Sigmoid colon (tissue), 4 donors: ENCODE data around the gene TBX1.

Source experiments
- EP300 ChIP-seq, 4 donors: sonication (generic); formaldehyde crosslinking; IDR thresholded peaks; one replicate each; pipeline ENCODE4 v1.6.1; 2017; ENCODE audit warnings: antibody characterized with exemption in 4 of 4
- POLR2A ChIP-seq, 2 donors: fragments of 450-650 bp; IDR thresholded peaks; one replicate each; pipeline ENCODE4 v1.6.1; 2016; ENCODE audit warnings: antibody characterized with exemption in 2 of 2, mild to moderate bottlenecking in 2 of 2, moderate library complexity in 2 of 2
- POLR2AphosphoS5 ChIP-seq, 4 donors: sonication (generic); formaldehyde crosslinking; IDR thresholded peaks; one replicate each; pipeline ENCODE4 v1.6.1; 2017; ENCODE audit warnings: antibody characterized with exemption in 4 of 4
- TF ChIP-seq, protein P1 (sequence below), 4 experiments: fragments of 450-650 bp in 3 of 4; fragments of 200-600 bp in 1 of 4; IDR thresholded peaks; one replicate each; pipeline ENCODE4 v1.5.1; 2016 to 2019; ENCODE audit warnings: antibody characterized with exemption in 4 of 4, mild to moderate bottlenecking in 3 of 4, moderate library complexity in 2 of 4

DNA sequence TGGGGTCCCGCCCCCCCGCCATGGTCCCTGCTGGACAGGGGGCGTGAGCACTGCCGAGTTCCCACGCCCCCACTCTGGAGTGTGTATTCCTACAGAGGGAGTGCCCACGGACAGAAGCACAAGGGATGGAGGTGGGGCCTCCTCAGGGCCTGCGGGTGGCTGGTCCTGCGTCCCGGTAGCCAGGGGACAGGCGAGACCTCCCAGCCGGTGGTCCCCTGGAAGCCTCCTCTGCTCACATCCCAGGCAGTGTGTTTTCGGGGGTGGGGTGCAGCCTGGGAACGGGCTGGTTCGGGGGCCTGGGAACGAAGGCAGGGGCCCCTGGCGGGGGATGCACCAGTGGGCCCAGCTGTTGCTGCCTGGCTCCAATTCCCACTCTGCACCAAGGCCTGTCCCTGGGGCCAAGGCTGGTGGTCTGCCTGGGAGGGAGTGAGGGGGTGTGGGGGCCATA, 21.1 kb upstream of the TBX1 start:
- no peak for TF ChIP-seq POLR2A (IDR thresholded peaks at IDR 0.05)
- TF ChIP-seq, protein P1, sequence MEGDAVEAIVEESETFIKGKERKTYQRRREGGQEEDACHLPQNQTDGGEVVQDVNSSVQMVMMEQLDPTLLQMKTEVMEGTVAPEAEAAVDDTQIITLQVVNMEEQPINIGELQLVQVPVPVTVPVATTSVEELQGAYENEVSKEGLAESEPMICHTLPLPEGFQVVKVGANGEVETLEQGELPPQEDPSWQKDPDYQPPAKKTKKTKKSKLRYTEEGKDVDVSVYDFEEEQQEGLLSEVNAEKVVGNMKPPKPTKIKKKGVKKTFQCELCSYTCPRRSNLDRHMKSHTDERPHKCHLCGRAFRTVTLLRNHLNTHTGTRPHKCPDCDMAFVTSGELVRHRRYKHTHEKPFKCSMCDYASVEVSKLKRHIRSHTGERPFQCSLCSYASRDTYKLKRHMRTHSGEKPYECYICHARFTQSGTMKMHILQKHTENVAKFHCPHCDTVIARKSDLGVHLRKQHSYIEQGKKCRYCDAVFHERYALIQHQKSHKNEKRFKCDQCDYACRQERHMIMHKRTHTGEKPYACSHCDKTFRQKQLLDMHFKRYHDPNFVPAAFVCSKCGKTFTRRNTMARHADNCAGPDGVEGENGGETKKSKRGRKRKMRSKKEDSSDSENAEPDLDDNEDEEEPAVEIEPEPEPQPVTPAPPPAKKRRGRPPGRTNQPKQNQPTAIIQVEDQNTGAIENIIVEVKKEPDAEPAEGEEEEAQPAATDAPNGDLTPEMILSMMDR (IDR thresholded peaks at IDR 0.05) = no peak
- no peak for TF ChIP-seq EP300 (IDR thresholded peaks at IDR 0.05)
- no peak for TF ChIP-seq POLR2AphosphoS5 (IDR thresholded peaks at IDR 0.05)
